ENCODE results near the gene ATP5MC2.

The ATP5MC2 gene

GRCh38 chr12:53626702-53627169, 49.1 kb downstream of the ATP5MC2 start:
- Histone ChIP-seq H3K36me3 (ENCODE audit: insufficient read depth) (no peaks in the 10 kb centered on the region), H3K4me2 (peak overlapping the region; percentile 91), H3K27me3 (ENCODE audit: insufficient read depth, low read depth) (no peaks in the 10 kb centered on the region), H3K27ac (peak overlapping the region; percentile 59), H3K79me2 (ENCODE audit: insufficient read depth, low read depth) (peaks cover 39% of the 10 kb centered on the region), H2AFZ (ENCODE audit: low read depth) (peak overlapping the region; percentile 70), H3K9ac (peak overlapping the region; percentile 78; the same call in 1 of the 2 replicates), H3K4me3 (IDR thresholded peaks at IDR 0.05; ENCODE audit: insufficient read depth, low read depth, low read length) (peak overlapping the region; percentile 17), H3K4me1 (ENCODE audit: low read depth, poor library complexity, severe bottlenecking) (peaks cover 33% of the 10 kb centered on the region), H4K20me1 (ENCODE audit: insufficient read depth) (no peaks in the 10 kb centered on the region)
- no peak for TF ChIP-seq CTCF (conservative IDR thresholded peaks at IDR 0.05; ENCODE audit: low read depth, low read length)

DNA sequence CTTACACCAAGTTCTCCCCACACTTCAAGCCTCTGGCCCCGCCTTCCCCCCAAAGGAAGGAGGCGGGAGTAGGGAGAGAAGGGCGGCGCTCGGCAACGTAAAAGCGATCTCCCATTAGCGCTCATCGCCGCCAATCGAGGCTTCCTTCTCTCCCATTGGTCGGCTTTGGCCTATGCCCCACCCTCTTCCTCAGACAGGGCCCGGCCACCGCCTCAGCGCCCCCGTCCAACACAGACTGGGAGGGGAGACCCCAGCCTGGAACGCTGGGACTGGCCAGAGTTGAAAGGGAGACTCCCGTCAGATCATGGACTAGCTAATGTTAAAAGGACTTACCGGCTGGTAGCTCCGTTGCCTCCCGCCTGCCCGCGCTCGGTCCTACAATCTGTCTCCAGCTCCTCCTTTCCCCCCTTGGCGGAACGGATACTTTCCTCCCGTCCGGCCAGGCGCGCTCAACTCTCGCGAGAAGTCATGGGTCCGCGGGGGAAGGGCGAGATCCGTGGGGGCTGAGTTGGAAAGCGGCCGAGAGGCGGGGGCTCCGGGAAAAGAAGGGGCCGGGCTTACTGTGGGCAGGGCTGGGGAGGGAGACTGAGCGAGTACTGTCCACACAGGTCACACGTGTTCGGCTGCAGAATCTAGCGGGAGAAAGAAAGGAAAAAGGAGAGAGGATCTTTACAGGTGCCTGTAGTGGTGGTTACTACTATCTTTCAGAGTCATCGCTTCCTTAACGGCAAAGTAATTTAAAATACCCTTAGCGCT, 49.8 kb downstream of the ATP5MC2 start, which contains the start of gene ATF7:
Gene ATF7 (minus strand): TSS at position 437 of the 756 bp plus-strand sequence. CDS start 25,382 bp downstream, outside the sequence.
- H3K4me1 ChIP-seq (ENCODE audit: low read depth, poor library complexity, severe bottlenecking), result peaks cover 33% of the 10 kb centered on the region
- peak within 1 kb of the TSS; percentile 91 for H3K4me2 ChIP-seq
- H3K9ac ChIP-seq, result peak within 1 kb of the TSS; percentile 78
- H3K27ac ChIP-seq, result peak within 1 kb of the TSS; percentile 59
- no peaks in the 10 kb centered on the region for H3K36me3 ChIP-seq (ENCODE audit: insufficient read depth)
- H4K20me1 ChIP-seq (ENCODE audit: insufficient read depth), result no peaks in the 10 kb centered on the region
- H3K4me3 ChIP-seq (IDR thresholded peaks at IDR 0.05; ENCODE audit: insufficient read depth, low read depth, low read length), result peak within 1 kb of the TSS; percentile 89
- H3K79me2 ChIP-seq (ENCODE audit: insufficient read depth, low read depth), result peaks cover 43% of the 10 kb centered on the region
- TF ChIP-seq CTCF (conservative IDR thresholded peaks at IDR 0.05; ENCODE audit: low read depth, low read length), result no peak
- no peaks in the 10 kb centered on the region for H3K27me3 ChIP-seq (ENCODE audit: insufficient read depth, low read depth)
- H2AFZ ChIP-seq (ENCODE audit: low read depth), result peak within 1 kb of the TSS; percentile 70

- H3K79me2 ChIP-seq (ENCODE audit: insufficient read depth, low read depth), result peaks cover 50% of the 10 kb centered on the region
Measured at GRCh38 chr12:53625373-53625945, 50.4 kb downstream of the ATP5MC2 start.

DNA sequence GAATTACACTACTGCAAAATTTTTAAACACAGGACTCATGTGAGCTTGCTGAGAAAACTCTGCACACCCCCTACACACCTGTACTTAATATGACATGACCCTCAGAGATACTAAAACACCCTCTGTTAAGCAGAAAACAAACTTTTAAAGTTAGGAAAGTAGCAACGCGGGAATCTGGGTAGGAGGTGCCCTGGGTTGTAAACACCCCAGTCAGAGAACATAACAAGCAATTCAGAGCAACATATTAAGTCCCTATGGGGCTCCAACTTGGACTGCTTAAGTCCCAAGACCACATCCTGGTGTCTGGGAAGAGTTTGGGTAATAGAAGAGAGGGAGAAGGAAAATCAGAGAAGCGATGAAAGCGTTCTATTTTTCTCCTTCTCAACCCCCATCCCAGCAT, 50.9 kb downstream of the ATP5MC2 start:
- no peak overlapping the region for H3K9ac ChIP-seq
- TF ChIP-seq CTCF (conservative IDR thresholded peaks at IDR 0.05; ENCODE audit: low read depth, low read length), result no peak
- H3K36me3 ChIP-seq (ENCODE audit: insufficient read depth), result no peaks in the 10 kb centered on the region
- H3K27me3 ChIP-seq (ENCODE audit: insufficient read depth, low read depth), result no peaks in the 10 kb centered on the region
- H3K79me2 ChIP-seq (ENCODE audit: insufficient read depth, low read depth), result peaks cover 52% of the 10 kb centered on the region
- H2AFZ ChIP-seq (ENCODE audit: low read depth), result no peak overlapping the region
- peak overlapping the region; percentile 91 for H3K4me2 ChIP-seq
- no peak overlapping the region for H3K4me3 ChIP-seq (IDR thresholded peaks at IDR 0.05; ENCODE audit: insufficient read depth, low read depth, low read length)
- peaks cover 33% of the 10 kb centered on the region for H3K4me1 ChIP-seq (ENCODE audit: low read depth, poor library complexity, severe bottlenecking)
- H4K20me1 ChIP-seq (ENCODE audit: insufficient read depth), result no peaks in the 10 kb centered on the region
- no peak overlapping the region for H3K27ac ChIP-seq

More at GRCh38 chr12:53625373-53625945, 50.4 kb downstream of the ATP5MC2 start:
- peak overlapping the region; percentile 78; the same call in 1 of the 2 replicates for H3K9ac ChIP-seq
- no peaks in the 10 kb centered on the region for H4K20me1 ChIP-seq (ENCODE audit: insufficient read depth)
- H3K27me3 ChIP-seq (ENCODE audit: insufficient read depth, low read depth), result no peaks in the 10 kb centered on the region
- no peaks in the 10 kb centered on the region for H3K36me3 ChIP-seq (ENCODE audit: insufficient read depth)
- peak overlapping the region; percentile 59 for H3K27ac ChIP-seq
- H3K4me3 ChIP-seq (IDR thresholded peaks at IDR 0.05; ENCODE audit: insufficient read depth, low read depth, low read length), result peak overlapping the region; percentile 89
- H3K4me2 ChIP-seq, result peak overlapping the region; percentile 91
- peak overlapping the region; percentile 70 for H2AFZ ChIP-seq (ENCODE audit: low read depth)
- H3K4me1 ChIP-seq (ENCODE audit: low read depth, poor library complexity, severe bottlenecking), result peaks cover 33% of the 10 kb centered on the region
- TF ChIP-seq CTCF (conservative IDR thresholded peaks at IDR 0.05; ENCODE audit: low read depth, low read length), result 0 out of 2 replicates have a peak, but pooled peaks have one; percentile 10

Data from KMS-11 (cell line).